GM12892 (cell line): ENCODE measurements around the gene SLC38A5.

ENCODE experiments used
- POLR2A ChIP-seq: IDR thresholded peaks from 2 replicates; pipeline ENCODE4 v1.6.1; 2011; ENCODE audit warnings: low read depth, low read length, control low read depth
- POLR2AphosphoS5 ChIP-seq: IDR thresholded peaks from 2 replicates; pipeline ENCODE4 v1.6.1; 2011; ENCODE audit warnings: low read depth, low read length, control low read depth

- TF ChIP-seq POLR2A (no peak), POLR2AphosphoS5 (no peak)
Measured at GRCh38 chrX:48513670-48514069, 43.6 kb upstream of the SLC38A5 start.
